Measurements from ENCODE around the gene KCNJ9.

The KCNJ9 gene

GRCh38 chr1:160127865-160128523 is 46.7 kb downstream of the KCNJ9 start:
- DNase-seq = no peak

- DNase-seq = no peak
Observed at GRCh38 chr1:160128636-160129035, 47.3 kb downstream of the KCNJ9 start.

GRCh38 chr1:160129046-160129445 is 47.7 kb downstream of the KCNJ9 start:
- no peak for DNase-seq

DNA sequence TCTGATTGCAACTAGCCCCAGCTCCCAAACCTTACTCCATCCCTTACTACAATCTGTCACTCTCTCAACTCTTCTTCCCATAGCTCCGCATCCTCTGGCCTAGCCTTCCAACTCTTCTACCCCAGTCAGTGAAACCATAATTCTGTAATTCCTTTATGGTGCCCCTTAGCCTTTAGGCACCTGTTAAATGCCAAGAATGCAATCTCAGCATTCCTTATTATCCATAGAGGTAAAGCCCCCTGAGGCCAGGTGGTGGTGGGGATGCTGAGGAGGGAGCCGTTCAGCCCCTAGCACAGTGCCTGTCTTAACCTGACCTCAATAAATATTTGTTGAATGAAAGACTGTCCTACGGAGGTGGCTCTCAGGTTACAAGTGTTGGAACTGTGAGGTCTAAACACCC is 48.2 kb downstream of the KCNJ9 start:
- no peak for DNase-seq

DNA sequence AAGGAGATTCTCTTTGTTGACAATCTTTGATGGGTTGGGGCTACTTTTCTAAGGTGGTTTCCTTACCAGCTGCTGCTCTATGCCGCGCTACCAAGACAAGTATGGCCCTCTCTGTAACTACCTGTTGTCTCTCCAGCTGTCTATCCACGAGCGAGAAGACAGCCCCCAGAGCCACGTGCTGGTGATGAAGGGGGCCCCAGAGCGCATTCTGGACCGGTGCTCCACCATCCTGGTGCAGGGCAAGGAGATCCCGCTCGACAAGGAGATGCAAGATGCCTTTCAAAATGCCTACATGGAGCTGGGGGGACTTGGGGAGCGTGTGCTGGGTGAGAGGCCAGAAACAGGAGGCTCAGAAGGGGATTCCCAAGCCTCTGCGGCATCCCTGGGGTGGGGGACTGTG is 48.6 kb downstream of the KCNJ9 start:
- no peak for DNase-seq

GRCh38 chr1:160130486-160130885 is 49.1 kb downstream of the KCNJ9 start:
- DNase-seq = no peak

- no peak for DNase-seq
Observed at GRCh38 chr1:160130939-160131338, 49.6 kb downstream of the KCNJ9 start.

GRCh38 chr1:160131803-160132565 is 50.6 kb downstream of the KCNJ9 start:
- no peak for DNase-seq

GRCh38 chr1:160133990-160134770 is 52.8 kb downstream of the KCNJ9 start:
- DNase-seq = no peak

- no peak for DNase-seq
Observed at GRCh38 chr1:160134791-160135572, 53.6 kb downstream of the KCNJ9 start.

DNA sequence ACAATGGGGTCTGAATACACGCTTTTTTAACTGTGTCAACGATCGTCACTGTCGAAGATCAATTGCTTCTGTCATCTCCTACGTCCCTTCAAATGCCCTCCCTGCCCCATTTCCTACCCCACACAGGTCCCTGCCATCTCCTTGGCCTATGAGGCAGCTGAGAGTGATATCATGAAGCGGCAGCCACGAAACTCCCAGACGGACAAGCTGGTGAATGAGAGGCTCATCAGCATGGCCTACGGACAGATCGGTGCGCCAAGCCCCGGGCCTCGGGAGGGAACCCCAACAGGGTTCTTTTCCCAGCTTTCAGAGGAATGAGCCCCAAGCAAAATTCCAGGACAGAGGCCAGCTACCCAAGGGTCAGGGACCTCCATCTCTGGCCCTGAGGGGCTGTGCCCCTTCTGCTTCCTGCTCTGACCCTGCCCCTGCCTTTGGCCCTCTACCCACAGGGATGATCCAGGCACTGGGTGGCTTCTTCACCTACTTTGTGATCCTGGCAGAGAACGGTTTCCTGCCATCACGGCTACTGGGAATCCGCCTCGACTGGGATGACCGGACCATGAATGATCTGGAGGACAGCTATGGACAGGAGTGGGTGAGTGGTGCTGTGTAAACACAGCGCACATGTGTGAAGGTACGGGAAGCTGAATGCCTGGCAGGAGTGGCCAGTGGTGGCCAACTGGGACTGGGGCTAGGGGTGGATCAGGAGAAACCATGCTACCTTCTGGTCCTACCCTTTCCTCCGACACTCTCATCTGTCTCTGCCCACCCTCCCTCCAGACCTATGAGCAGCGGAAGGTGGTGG is 55.0 kb downstream of the KCNJ9 start:
- no peak for DNase-seq

GRCh38 chr1:160136926-160137200 is 55.5 kb downstream of the KCNJ9 start:
- DNase-seq = no peak

- DNase-seq = no peak
Observed at GRCh38 chr1:160137216-160137862, 56.0 kb downstream of the KCNJ9 start.

- DNase-seq = no peak
Observed at GRCh38 chr1:160139840-160140239, 58.5 kb downstream of the KCNJ9 start.

Data from activated CD8-positive, alpha-beta memory T cell treated with anti-CD3 and anti-CD28 coated beads for 24 hours (primary cell).